OCI-LY3 (cell line): ENCODE results near the gene TMEM106C.

Source experiments
- H2AFZ ChIP-seq: fragments of 200-600, 300-600 bp; shearing (Covaris generic); 2 replicates; pipeline ENCODE4 v1.6.0; 2014; ENCODE audit warnings: antibody characterized with exemption, low read depth, low read length
- H3K27ac ChIP-seq: fragments of 200-600, 300-600 bp; sonication (generic); 2 replicates; pipeline ENCODE4 v1.5.1; 2014; ENCODE audit warnings: mild to moderate bottlenecking, low read length, moderate library complexity, mixed read lengths
- H3K27me3 ChIP-seq: fragments of 200-600, 300-600 bp; sonication (generic); 2 replicates; pipeline ENCODE4 v1.6.1; 2014; ENCODE audit warnings: low read depth, low read length, mixed read lengths
- H3K36me3 ChIP-seq: fragments of 200-600, 300-600 bp; sonication (generic); replicated peaks from 2 replicates; pipeline ENCODE3; 2014; ENCODE audit warnings: low read depth, low read length, mixed read lengths
- H3K4me1 ChIP-seq: fragments of 300-600, 200-600 bp; sonication (generic); 2 replicates; pipeline ENCODE4 v1.6.1; 2014; ENCODE audit warnings: low read length, mixed read lengths
- H3K4me2 ChIP-seq: fragments of 200-600, 300-600 bp; sonication (generic); 2 replicates; pipeline ENCODE4 v1.6.1; 2014; ENCODE audit warnings: low read length, mixed read lengths
- H3K4me3 ChIP-seq: fragments of 300-600, 200-600 bp; sonication (generic); 2 replicates; pipeline ENCODE4 v1.5.1; 2014; ENCODE audit warnings: antibody characterized with exemption, mild to moderate bottlenecking, low read length, moderate library complexity
- H3K79me2 ChIP-seq: fragments of 300-600, 200-600 bp; shearing (Covaris generic); 2 replicates; pipeline ENCODE4 v1.6.1; 2014; ENCODE audit warnings: mild to moderate bottlenecking, low read length, mixed read lengths
- H3K9ac ChIP-seq: fragments of 300-600, 200-600 bp; shearing (Covaris generic); 2 replicates; pipeline ENCODE4 v1.6.0; 2014; ENCODE audit warnings: mild to moderate bottlenecking, low read length, moderate library complexity
- H3K9me3 ChIP-seq: fragments of 200-600, 300-600 bp; shearing (Covaris generic); 2 replicates; pipeline ENCODE4 v1.6.1; 2014; ENCODE audit warnings: low read length, mixed read lengths; ENCODE audit not compliant: insufficient read depth
- H4K20me1 ChIP-seq: fragments of 200-600, 300-600 bp; sonication (generic); 2 replicates; pipeline ENCODE4 v1.6.1; 2016; ENCODE audit warnings: low read length, mixed read lengths; ENCODE audit not compliant: insufficient read depth
- EZH2phosphoT487 ChIP-seq: fragments of 200-600 bp; shearing (Covaris generic); IDR thresholded peaks from 2 replicates; pipeline ENCODE4 v1.6.1; 2018; ENCODE audit warnings: antibody characterized with exemption, mixed run types, low read depth
- TF ChIP-seq, protein P1 (sequence below): fragments of 200-600, 300-600 bp; sonication (generic); IDR thresholded peaks from 2 replicates; pipeline ENCODE4 v1.5.1; 2014; ENCODE audit warnings: antibody characterized with exemption, low read length, low read depth

Gene TMEM106C

GRCh38 chr12:47944685-47945340, 18.6 kb upstream of the TMEM106C start:
- Histone ChIP-seq H3K27ac (no peak overlapping the region), H3K27me3 (peaks cover 8% of the 10 kb centered on the region), H3K36me3 (no peaks in the 10 kb centered on the region), H3K4me2 (no peak overlapping the region), H3K9ac (no peak overlapping the region), H2AFZ (no peak overlapping the region), H3K79me2 (no peaks in the 10 kb centered on the region), H4K20me1 (no peaks in the 10 kb centered on the region), H3K4me1 (no peaks in the 10 kb centered on the region), H3K9me3 (no peaks in the 10 kb centered on the region), H3K4me3 (no peak overlapping the region)
- no peak for TF ChIP-seq EZH2phosphoT487

- Histone ChIP-seq H3K27me3 (peaks cover 8% of the 10 kb centered on the region), H3K36me3 (no peaks in the 10 kb centered on the region), H3K27ac (no peak overlapping the region), H3K9ac (no peak overlapping the region), H3K4me2 (no peak overlapping the region), H3K9me3 (no peaks in the 10 kb centered on the region), H3K79me2 (no peaks in the 10 kb centered on the region), H2AFZ (no peak overlapping the region), H3K4me1 (no peaks in the 10 kb centered on the region), H4K20me1 (no peaks in the 10 kb centered on the region), H3K4me3 (no peak overlapping the region)
- TF ChIP-seq, protein P1, sequence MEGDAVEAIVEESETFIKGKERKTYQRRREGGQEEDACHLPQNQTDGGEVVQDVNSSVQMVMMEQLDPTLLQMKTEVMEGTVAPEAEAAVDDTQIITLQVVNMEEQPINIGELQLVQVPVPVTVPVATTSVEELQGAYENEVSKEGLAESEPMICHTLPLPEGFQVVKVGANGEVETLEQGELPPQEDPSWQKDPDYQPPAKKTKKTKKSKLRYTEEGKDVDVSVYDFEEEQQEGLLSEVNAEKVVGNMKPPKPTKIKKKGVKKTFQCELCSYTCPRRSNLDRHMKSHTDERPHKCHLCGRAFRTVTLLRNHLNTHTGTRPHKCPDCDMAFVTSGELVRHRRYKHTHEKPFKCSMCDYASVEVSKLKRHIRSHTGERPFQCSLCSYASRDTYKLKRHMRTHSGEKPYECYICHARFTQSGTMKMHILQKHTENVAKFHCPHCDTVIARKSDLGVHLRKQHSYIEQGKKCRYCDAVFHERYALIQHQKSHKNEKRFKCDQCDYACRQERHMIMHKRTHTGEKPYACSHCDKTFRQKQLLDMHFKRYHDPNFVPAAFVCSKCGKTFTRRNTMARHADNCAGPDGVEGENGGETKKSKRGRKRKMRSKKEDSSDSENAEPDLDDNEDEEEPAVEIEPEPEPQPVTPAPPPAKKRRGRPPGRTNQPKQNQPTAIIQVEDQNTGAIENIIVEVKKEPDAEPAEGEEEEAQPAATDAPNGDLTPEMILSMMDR: no peak
- TF ChIP-seq EZH2phosphoT487: no peak
These were observed 18.1 kb upstream of the TMEM106C start for GRCh38 chr12:47945341-47945728.

GRCh38 chr12:47946413-47947323, 16.7 kb upstream of the TMEM106C start:
- no peaks in the 10 kb centered on the region for H3K79me2 ChIP-seq
- no peak for TF ChIP-seq EZH2phosphoT487
- TF ChIP-seq, protein P1: no peak
- no peak overlapping the region for H3K4me3 ChIP-seq
- H3K4me2 ChIP-seq: no peak overlapping the region
- no peaks in the 10 kb centered on the region for H3K9me3 ChIP-seq
- H3K9ac ChIP-seq: no peak overlapping the region
- H2AFZ ChIP-seq: no peak overlapping the region
- no peaks in the 10 kb centered on the region for H4K20me1 ChIP-seq
- peaks cover 15% of the 10 kb centered on the region for H3K27me3 ChIP-seq
- H3K27ac ChIP-seq: no peak overlapping the region
- H3K36me3 ChIP-seq: no peaks in the 10 kb centered on the region
- H3K4me1 ChIP-seq: no peaks in the 10 kb centered on the region

DNA sequence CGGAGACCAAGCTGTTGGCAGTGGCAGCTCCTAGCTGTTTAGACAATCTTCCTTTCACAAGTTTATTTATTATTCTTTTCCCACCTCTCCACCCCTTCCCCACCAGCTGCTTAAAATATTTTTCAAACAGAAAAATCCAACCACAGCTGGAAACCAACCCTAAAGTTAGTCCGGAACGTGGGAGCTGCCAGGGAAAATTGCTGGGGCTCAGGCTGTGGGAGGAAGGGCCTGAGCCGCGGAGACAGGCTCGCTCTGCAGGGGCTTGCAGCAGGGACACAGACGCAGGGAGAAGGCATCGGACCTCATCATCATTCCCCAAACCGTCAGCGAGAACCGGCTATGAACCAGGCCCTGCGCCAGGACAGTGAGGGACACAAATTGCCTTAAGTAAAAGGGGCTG, 16.1 kb upstream of the TMEM106C start:
- no peak overlapping the region for H3K4me2 ChIP-seq
- no peaks in the 10 kb centered on the region for H3K36me3 ChIP-seq
- H3K27ac ChIP-seq: no peak overlapping the region
- no peak overlapping the region for H2AFZ ChIP-seq
- H4K20me1 ChIP-seq: no peaks in the 10 kb centered on the region
- H3K27me3 ChIP-seq: peaks cover 16% of the 10 kb centered on the region
- no peaks in the 10 kb centered on the region for H3K9me3 ChIP-seq
- no peak overlapping the region for H3K9ac ChIP-seq
- no peaks in the 10 kb centered on the region for H3K79me2 ChIP-seq
- no peak for TF ChIP-seq EZH2phosphoT487
- TF ChIP-seq, protein P1: no peak
- no peaks in the 10 kb centered on the region for H3K4me1 ChIP-seq
- H3K4me3 ChIP-seq: no peak overlapping the region
